Endodermal cell (in vitro differentiated cells): Measurements from ENCODE around the gene TREX2. TPM values are rescaled to one million over a fixed set of nuclear protein-coding genes. Genes with fewer than 3 reads are reported as not detected.
A peak's percentile ranks its signal among the peaks of the same experiment; 100 is the strongest.

Source experiments
- DNase-seq: peaks from one replicate; pipeline ENCODE4 v3.0.0-alpha.2; 2017
- H3K27ac ChIP-seq: 2 replicates; pipeline ENCODE4 v1.5.1; 2013; ENCODE audit warnings: mild to moderate bottlenecking, low read depth, low read length, moderate library complexity
- H3K27me3 ChIP-seq: 2 replicates; pipeline ENCODE4 v1.6.1; 2013; ENCODE audit warnings: mild to moderate bottlenecking, low read length, moderate library complexity; ENCODE audit not compliant: insufficient read depth, control insufficient read depth, poor library complexity, severe bottlenecking
- H3K36me3 ChIP-seq: 2 replicates; pipeline ENCODE4 v1.7.0; 2013; ENCODE audit warnings: mild to moderate bottlenecking, low read length, moderate library complexity; ENCODE audit not compliant: control insufficient read depth, insufficient read depth
- H3K4me1 ChIP-seq: one replicate; pipeline ENCODE4 v1.7.0; 2013; ENCODE audit warnings: low read length; ENCODE audit not compliant: control insufficient read depth, insufficient read depth
- H3K4me3 ChIP-seq: 2 replicates; pipeline ENCODE4 v1.5.1; 2013; ENCODE audit warnings: mild to moderate bottlenecking, low read length, moderate library complexity
- H3K9ac ChIP-seq: 2 replicates; pipeline ENCODE4 v1.6.1; 2013; ENCODE audit warnings: mild to moderate bottlenecking, low read length, moderate library complexity; ENCODE audit not compliant: poor library complexity, severe bottlenecking; ENCODE audit errors: extremely low read depth
- H3K9me3 ChIP-seq: 2 replicates; pipeline ENCODE4 v1.6.1; 2013; ENCODE audit warnings: mild to moderate bottlenecking, low read length, moderate library complexity; ENCODE audit not compliant: control insufficient read depth
- H3K27ac Mint-ChIP-seq: 2 replicates; pipeline ENCODE4 v1.8.0; 2020; ENCODE audit warnings: mixed read lengths
- H3K27me3 Mint-ChIP-seq: 2 replicates; pipeline ENCODE4 v1.8.0; 2021; ENCODE audit warnings: mild to moderate bottlenecking, mixed read lengths; ENCODE audit not compliant: insufficient read depth
- H3K36me3 Mint-ChIP-seq: 2 replicates; pipeline ENCODE4 v1.8.0; 2020; ENCODE audit warnings: low read depth, mixed read lengths
- H3K4me1 Mint-ChIP-seq: 2 replicates; pipeline ENCODE4 v1.8.0; 2020; ENCODE audit warnings: mixed read lengths
- H3K4me3 Mint-ChIP-seq: 2 replicates; pipeline ENCODE4 v1.8.0; 2020; ENCODE audit warnings: mild to moderate bottlenecking, moderate library complexity, mixed read lengths
- H3K9me3 Mint-ChIP-seq: 2 replicates; pipeline ENCODE4 v1.8.0; 2020; ENCODE audit warnings: mild to moderate bottlenecking, mixed read lengths
- CTCF ChIP-seq: fragments of 200-600 bp; sonication (generic); conservative IDR thresholded peaks from 2 replicates; pipeline ENCODE4 v1.5.0; 2021; ENCODE audit warnings: antibody characterized with exemption, mild to moderate bottlenecking
- WGBS, 2 experiments: methylation state at CpG; one replicate each; pipeline versions ENCODE4 v1.1.5 to v1.1.7; 2013; ENCODE audit warnings: missing lambda C conversion rate in 2 of 2, mixed read lengths in 1 of 2; ENCODE audit not compliant: insufficient coverage in 1 of 2, insufficient read length in 1 of 2; 5-methylcytosine and 5-hydroxymethylcytosine counted together
- total RNA-seq, 2 donors: library from RNA; stranded (reverse); fragmentation: NEBNext Ultra II Directional in 1 of 2; extraction: Animal tissue kit (Norgen Biotek cat#: 25700) in 1 of 2; gene quantifications; 2 replicates in 1 of 2; 3 replicates in 1 of 2; pipeline ENCODE4 v1.2.1, GENCODE V29; 2021

The TREX2 gene
- total RNA-seq, 2 donors from 2014 or later = 0.35 to 0.70 TPM

- H3K9me3 Mint-ChIP-seq = peaks cover 41% of the 10 kb centered on the region
- H3K4me3 ChIP-seq = no peak overlapping the region
- H3K9ac ChIP-seq = no peak overlapping the region
- no peak for TF ChIP-seq CTCF
- 88% methylated on average over 30 of the region's 30 CpGs; no CpG with 5 or more reads in 1 of the 2 experiments for WGBS, 2 experiments
- no peak overlapping the region for H3K27ac ChIP-seq
- H3K4me1 Mint-ChIP-seq = no peaks in the 10 kb centered on the region
- H3K27ac Mint-ChIP-seq = no peak overlapping the region
- H3K4me3 Mint-ChIP-seq = no peak overlapping the region
- H3K4me1 ChIP-seq = no peaks in the 10 kb centered on the region
- no peak for DNase-seq
- H3K27me3 Mint-ChIP-seq = peaks cover 2% of the 10 kb centered on the region
- no peaks in the 10 kb centered on the region for H3K9me3 ChIP-seq
- no peaks in the 10 kb centered on the region for H3K36me3 ChIP-seq
- H3K36me3 Mint-ChIP-seq = no peaks in the 10 kb centered on the region
- no peaks in the 10 kb centered on the region for H3K27me3 ChIP-seq
Measured at GRCh38 chrX:153485396-153486080, 39.7 kb upstream of the TREX2 start.

- no peaks in the 10 kb centered on the region for H3K36me3 Mint-ChIP-seq
- H3K27ac ChIP-seq = no peak overlapping the region
- 82 to 90% methylated on average over 7 to 23 of the region's 23 CpGs for WGBS, 2 experiments
- H3K4me3 ChIP-seq = no peak overlapping the region
- H3K9ac ChIP-seq = no peak overlapping the region
- peaks cover 35% of the 10 kb centered on the region for H3K9me3 Mint-ChIP-seq
- H3K27ac Mint-ChIP-seq = no peak overlapping the region
- H3K9me3 ChIP-seq = no peaks in the 10 kb centered on the region
- no peaks in the 10 kb centered on the region for H3K4me1 ChIP-seq
- H3K27me3 Mint-ChIP-seq = peaks cover 2% of the 10 kb centered on the region
- no peaks in the 10 kb centered on the region for H3K27me3 ChIP-seq
- DNase-seq = no peak
- H3K4me3 Mint-ChIP-seq = no peak overlapping the region
- peak; percentile 27 for TF ChIP-seq CTCF
- peaks cover 2% of the 10 kb centered on the region for H3K4me1 Mint-ChIP-seq
- no peaks in the 10 kb centered on the region for H3K36me3 ChIP-seq
Measured at GRCh38 chrX:153482376-153483015, 36.6 kb upstream of the TREX2 start.

- H3K9me3 ChIP-seq = no peaks in the 10 kb centered on the region
- no peak overlapping the region for H3K4me3 ChIP-seq
- peaks cover 33% of the 10 kb centered on the region for H3K9me3 Mint-ChIP-seq
- H3K27ac ChIP-seq = no peak overlapping the region
- H3K27me3 Mint-ChIP-seq = peaks cover 2% of the 10 kb centered on the region
- no peaks in the 10 kb centered on the region for H3K36me3 ChIP-seq
- H3K4me3 Mint-ChIP-seq = no peak overlapping the region
- no peak for DNase-seq
- H3K9ac ChIP-seq = no peak overlapping the region
- H3K4me1 ChIP-seq = no peaks in the 10 kb centered on the region
- no peak overlapping the region for H3K27ac Mint-ChIP-seq
- H3K27me3 ChIP-seq = no peaks in the 10 kb centered on the region
- TF ChIP-seq CTCF = no peak
- 92% methylated on average over 13 of the region's 13 CpGs; no CpG with 5 or more reads in 1 of the 2 experiments for WGBS, 2 experiments
- H3K4me1 Mint-ChIP-seq = peaks cover 2% of the 10 kb centered on the region
- H3K36me3 Mint-ChIP-seq = no peaks in the 10 kb centered on the region
Measured at GRCh38 chrX:153481043-153481442, 35.2 kb upstream of the TREX2 start.
